Neutrophil (primary cell): Measurements from ENCODE around the gene MTRR.

ENCODE experiments used
- H3K27ac ChIP-seq: fragments of 200-600 bp; sonication (generic); 2 replicates; pipeline ENCODE4 v1.5.1; 2016; ENCODE audit warnings: mild to moderate bottlenecking, moderate library complexity
- H3K27me3 ChIP-seq: fragments of 200-600 bp; sonication (generic); 2 replicates; pipeline ENCODE4 v1.6.0; 2016; ENCODE audit warnings: mild to moderate bottlenecking
- H3K36me3 ChIP-seq: fragments of 200-600 bp; sonication (generic); 2 replicates; pipeline ENCODE4 v1.5.1; 2017
- H3K4me1 ChIP-seq, 2 experiments: fragments of 200-600 bp in 1 of 2; sonication (generic) in 1 of 2; 1 replicate in 1 of 2; 2 replicates in 1 of 2; pipeline versions ENCODE4 v1.5.1 to v1.6.1; 2013 to 2016; ENCODE audit warnings: low read depth in 1 of 2, low read length in 1 of 2, mild to moderate bottlenecking in 1 of 2, moderate library complexity in 1 of 2; ENCODE audit not compliant: control insufficient read depth in 1 of 2, insufficient read depth in 1 of 2
- H3K4me3 ChIP-seq, 2 experiments: fragments of 200-600 bp in 1 of 2; sonication (generic) in 1 of 2; 1 replicate in 1 of 2; 2 replicates in 1 of 2; pipeline ENCODE4 v1.5.1; 2013 to 2016; ENCODE audit warnings: low read depth in 1 of 2, low read length in 1 of 2, mild to moderate bottlenecking in 1 of 2, moderate library complexity in 1 of 2
- H3K9me3 ChIP-seq: fragments of 200-600 bp; sonication (generic); 2 replicates; pipeline ENCODE4 v1.5.1; 2016
- TF ChIP-seq, protein P1 (sequence below): fragments of 200-600 bp; sonication (generic); IDR thresholded peaks from 2 replicates; pipeline ENCODE4 v1.5.1; 2016; ENCODE audit warnings: antibody characterized with exemption

Gene MTRR

DNA sequence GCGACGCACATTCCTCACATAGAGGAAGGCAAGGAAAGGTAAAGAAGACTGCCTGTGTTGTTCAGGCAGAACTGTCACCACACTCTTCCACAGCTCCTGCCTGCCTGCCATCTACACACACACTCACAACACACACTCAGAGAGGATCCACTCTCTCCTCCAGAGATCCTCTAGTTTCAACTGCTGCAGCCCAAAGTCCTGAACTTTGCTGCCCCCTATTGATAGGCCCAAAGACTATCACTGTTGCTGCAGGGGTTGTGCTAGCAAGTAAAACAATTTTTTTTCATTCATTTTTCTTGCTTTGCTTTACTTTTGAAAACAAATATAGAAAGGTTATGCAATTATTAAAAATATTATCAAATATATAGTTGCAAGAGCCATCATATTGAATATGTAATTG, 12.1 kb upstream of the MTRR start:
- H3K4me3 ChIP-seq: no peak overlapping the region
- peaks cover 22% of the 10 kb centered on the region for H3K27me3 ChIP-seq
- no peak overlapping the region for H3K27ac ChIP-seq
- TF ChIP-seq, protein P1, sequence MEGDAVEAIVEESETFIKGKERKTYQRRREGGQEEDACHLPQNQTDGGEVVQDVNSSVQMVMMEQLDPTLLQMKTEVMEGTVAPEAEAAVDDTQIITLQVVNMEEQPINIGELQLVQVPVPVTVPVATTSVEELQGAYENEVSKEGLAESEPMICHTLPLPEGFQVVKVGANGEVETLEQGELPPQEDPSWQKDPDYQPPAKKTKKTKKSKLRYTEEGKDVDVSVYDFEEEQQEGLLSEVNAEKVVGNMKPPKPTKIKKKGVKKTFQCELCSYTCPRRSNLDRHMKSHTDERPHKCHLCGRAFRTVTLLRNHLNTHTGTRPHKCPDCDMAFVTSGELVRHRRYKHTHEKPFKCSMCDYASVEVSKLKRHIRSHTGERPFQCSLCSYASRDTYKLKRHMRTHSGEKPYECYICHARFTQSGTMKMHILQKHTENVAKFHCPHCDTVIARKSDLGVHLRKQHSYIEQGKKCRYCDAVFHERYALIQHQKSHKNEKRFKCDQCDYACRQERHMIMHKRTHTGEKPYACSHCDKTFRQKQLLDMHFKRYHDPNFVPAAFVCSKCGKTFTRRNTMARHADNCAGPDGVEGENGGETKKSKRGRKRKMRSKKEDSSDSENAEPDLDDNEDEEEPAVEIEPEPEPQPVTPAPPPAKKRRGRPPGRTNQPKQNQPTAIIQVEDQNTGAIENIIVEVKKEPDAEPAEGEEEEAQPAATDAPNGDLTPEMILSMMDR: no peak
- H3K9me3 ChIP-seq: no peaks in the 10 kb centered on the region
- H3K4me1 ChIP-seq: no peaks in the 10 kb centered on the region
- peaks cover 38% of the 10 kb centered on the region for H3K36me3 ChIP-seq

DNA sequence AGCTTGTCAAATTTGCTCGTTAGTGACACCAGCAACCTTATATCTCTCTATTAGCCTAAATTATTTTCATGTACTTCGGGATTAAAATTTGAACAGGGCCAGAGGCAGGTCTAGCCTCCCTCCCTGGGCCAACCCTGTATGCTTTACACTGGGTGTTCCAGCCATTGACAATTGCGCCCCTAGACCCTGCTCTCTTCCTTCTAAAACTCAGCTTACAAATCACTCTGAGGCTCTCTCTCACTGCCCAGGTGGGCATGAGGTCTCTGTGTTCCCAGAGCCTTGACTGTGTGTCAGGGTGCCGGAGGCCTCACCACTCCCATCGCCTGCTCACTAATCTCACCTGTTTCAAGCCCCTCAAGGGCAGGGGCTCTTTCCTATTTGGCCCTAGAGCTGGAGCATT, 11.6 kb upstream of the MTRR start:
- no peak overlapping the region for H3K4me3 ChIP-seq
- H3K27ac ChIP-seq: no peak overlapping the region
- no peaks in the 10 kb centered on the region for H3K9me3 ChIP-seq
- no peaks in the 10 kb centered on the region for H3K4me1 ChIP-seq
- peaks cover 17% of the 10 kb centered on the region for H3K27me3 ChIP-seq
- TF ChIP-seq, protein P1: no peak
- H3K36me3 ChIP-seq: peaks cover 43% of the 10 kb centered on the region

DNA sequence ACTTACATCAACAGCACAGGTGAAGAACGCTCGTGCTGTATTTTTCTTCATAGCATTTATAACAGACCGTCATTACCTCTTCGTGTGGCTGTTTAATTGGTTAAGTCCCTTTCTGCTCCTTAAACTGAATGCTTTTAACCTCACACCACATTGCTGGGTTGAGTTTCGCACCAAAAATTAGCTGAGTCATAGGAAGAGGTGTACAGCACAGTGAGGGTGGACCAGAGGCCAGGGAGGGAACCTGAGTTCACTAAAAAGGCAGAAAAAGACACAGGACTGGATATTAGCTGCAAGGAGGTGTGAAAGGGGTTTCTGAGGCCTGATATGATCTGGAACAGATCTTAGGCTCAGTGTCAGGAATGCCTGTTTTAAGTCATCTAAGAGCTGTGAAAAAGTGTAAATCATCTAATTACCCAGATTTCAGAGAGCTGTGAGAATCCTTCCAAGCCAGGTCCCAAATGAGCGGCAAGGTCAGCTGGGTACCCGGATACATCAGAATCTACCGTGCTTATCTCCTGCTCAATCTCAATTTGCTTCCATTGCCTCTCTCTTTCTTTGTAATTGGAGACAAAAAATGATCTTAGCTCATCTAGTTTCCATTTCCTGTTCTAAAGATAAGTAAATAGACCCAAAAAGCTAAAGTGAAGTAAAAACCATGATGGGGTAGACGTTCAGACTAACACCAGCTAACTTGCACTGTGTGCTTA, 10.9 kb upstream of the MTRR start:
- Histone ChIP-seq H3K4me1 (no peaks in the 10 kb centered on the region), H3K27ac (no peak overlapping the region), H3K9me3 (no peaks in the 10 kb centered on the region), H3K27me3 (peaks cover 10% of the 10 kb centered on the region), H3K36me3 (peaks cover 48% of the 10 kb centered on the region), H3K4me3 (no peak overlapping the region)
- TF ChIP-seq, protein P1: no peak

DNA sequence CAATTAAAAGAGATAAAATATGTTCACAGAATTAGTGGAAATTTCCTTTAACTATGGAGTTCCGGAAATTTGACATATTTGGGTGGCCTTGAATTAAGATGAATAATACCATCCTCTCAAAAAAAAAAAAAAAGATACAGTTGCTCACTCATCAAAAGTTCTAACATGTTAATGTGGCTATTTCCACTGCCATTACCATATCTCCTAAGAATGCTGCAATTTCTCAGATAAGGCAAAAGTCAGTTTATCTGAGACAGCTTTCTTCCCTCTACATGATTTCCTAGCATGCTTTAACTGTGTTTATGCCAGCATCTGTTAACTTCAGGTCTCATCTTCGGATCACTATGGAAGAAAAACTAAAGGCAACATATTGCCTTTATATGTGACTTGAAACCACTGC, 2.8 kb upstream of the MTRR start:
- H3K36me3 ChIP-seq: peaks cover 17% of the 10 kb centered on the region
- no peak overlapping the region for H3K4me3 ChIP-seq
- no peak overlapping the region for H3K27ac ChIP-seq
- H3K9me3 ChIP-seq: no peaks in the 10 kb centered on the region
- TF ChIP-seq, protein P1: no peak
- H3K27me3 ChIP-seq: no peaks in the 10 kb centered on the region
- H3K4me1 ChIP-seq: peaks cover 13 to 14% of the 10 kb centered on the region in 2 experiments

DNA sequence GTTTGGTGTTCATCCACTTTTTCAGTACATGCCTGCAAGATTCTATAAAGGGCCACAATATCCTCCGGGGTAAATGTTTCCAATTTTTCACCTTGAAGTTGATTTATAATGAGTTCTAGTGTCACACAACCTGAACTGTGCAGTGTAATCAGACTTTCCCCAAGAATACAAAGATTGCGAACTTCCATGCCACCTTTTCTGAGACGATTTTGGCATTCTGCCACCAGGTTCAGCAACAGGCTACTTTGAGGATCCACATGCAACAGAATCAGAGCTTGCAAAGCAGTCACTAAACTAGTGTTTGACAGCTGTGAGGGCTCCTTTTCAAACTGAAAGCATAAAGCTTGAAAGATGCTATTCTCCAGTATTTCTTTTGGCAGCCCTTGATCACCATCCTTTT, 1.7 kb upstream of the MTRR start:
- TF ChIP-seq, protein P1: no peak
- Histone ChIP-seq H3K27me3 (no peaks in the 10 kb centered on the region), H3K4me3 (no peak overlapping the region), H3K9me3 (no peaks in the 10 kb centered on the region), H3K27ac (no peak overlapping the region), H3K36me3 (peaks cover 6% of the 10 kb centered on the region), H3K4me1 (peaks cover 13 to 14% of the 10 kb centered on the region in 2 experiments)

DNA sequence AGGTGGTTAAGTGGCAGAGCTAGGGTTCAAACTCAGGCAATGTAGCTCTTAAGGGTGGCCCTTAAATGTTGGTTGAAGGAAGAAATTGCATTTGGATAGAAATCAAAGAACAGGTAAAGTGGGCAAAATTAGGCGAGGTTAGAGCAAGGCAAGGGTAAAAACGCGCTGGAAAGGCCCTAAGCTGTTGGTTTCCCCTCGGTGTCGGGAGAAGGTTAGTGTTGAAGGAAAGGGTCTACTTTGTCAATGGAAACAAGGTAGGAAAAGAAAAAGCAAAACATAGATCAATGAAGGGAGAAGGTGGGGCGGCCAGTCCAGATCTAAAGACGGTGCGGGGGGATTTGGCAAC, 548 bp upstream of the MTRR start:
- H3K4me1 ChIP-seq: peaks cover 13 to 14% of the 10 kb centered on the region in 2 experiments
- no peaks in the 10 kb centered on the region for H3K36me3 ChIP-seq
- H3K4me3 ChIP-seq: peak overlapping the region; percentile 66 to 88
- no peaks in the 10 kb centered on the region for H3K27me3 ChIP-seq
- peak overlapping the region; percentile 42 for H3K27ac ChIP-seq
- TF ChIP-seq, protein P1: no peak
- no peaks in the 10 kb centered on the region for H3K9me3 ChIP-seq
